ENCODE measurements around the gene AGPAT4. TPM values are rescaled to one million over a fixed set of nuclear protein-coding genes. Genes with fewer than 3 reads are reported as not detected.

Gene AGPAT4
- total and polyA plus RNA-seq, 2 of the 13 experiments (the other 11 are each of a cell fraction or from before 2014, with no cell fraction given): 0.07 to 0.13 TPM

- TF ChIP-seq, protein P1, sequence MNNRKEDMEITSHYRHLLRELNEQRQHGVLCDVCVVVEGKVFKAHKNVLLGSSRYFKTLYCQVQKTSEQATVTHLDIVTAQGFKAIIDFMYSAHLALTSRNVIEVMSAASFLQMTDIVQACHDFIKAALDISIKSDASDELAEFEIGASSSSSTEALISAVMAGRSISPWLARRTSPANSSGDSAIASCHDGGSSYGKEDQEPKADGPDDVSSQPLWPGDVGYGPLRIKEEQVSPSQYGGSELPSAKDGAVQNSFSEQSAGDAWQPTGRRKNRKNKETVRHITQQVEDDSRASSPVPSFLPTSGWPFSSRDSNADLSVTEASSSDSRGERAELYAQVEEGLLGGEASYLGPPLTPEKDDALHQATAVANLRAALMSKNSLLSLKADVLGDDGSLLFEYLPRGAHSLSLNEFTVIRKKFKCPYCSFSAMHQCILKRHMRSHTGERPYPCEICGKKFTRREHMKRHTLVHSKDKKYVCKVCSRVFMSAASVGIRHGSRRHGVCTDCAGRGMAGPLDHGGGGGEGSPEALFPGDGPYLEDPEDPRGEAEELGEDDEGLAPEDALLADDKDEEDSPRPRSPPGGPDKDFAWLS (CRISPR knock-in tag; IDR thresholded peaks at IDR 0.05; ENCODE audit: borderline replicate concordance): no peak
- TF ChIP-seq ZNF225 (CRISPR knock-in tag; IDR thresholded peaks at IDR 0.05) (no peak), CREB1 (IDR thresholded peaks at IDR 0.05) (no peak), CREB1 (CRISPR knock-in tag; IDR thresholded peaks at IDR 0.05) (no peak)
Measured at GRCh38 chr6:161150566-161150965, 123.3 kb downstream of the AGPAT4 start (continued).

GRCh38 chr6:161150136-161150535 lies 123.7 kb downstream of the AGPAT4 start:
- ATAC-seq: no peak
- H3K9ac ChIP-seq (ENCODE audit: insufficient read depth, low read depth, low read length): no peak overlapping the region
- no peaks in the 10 kb centered on the region for H4K20me1 ChIP-seq (ENCODE audit: insufficient read depth, low read length)
- H3K27me3 ChIP-seq (ENCODE audit: control insufficient read depth in 1 of 2, insufficient read depth in 2 of 2, low read length in 2 of 2): peaks cover 2 to 35% of the 10 kb centered on the region in 2 experiments; a peak in 4 of 5 replicates
- no peak overlapping the region for H3K27ac ChIP-seq (ENCODE audit: extremely low read length, insufficient read depth, low read length)
- CTCF ChIA-PET (ENCODE audit: low intra/inter-chr PET ratio, low total read pairs): no interaction called here
- no peaks in the 10 kb centered on the region for H3K9me3 ChIP-seq (ENCODE audit: low read length)
- BruUV-seq (replicated peaks): no TSS peak
- no peaks in the 10 kb centered on the region for H3K4me1 ChIP-seq (ENCODE audit: insufficient read depth, low read length)
- no peaks in the 10 kb centered on the region for H3K36me3 ChIP-seq (replicated peaks in 1 of 2; ENCODE audit: control insufficient read depth in 1 of 2, insufficient read depth in 2 of 2, low read length in 2 of 2)
- intact Hi-C loops (cut with micrococcal nuclease; ENCODE audit: unreplicated experiment) (no loop called here), in situ Hi-C loops (cut with HindIII; ENCODE audit: extremely low pct_ligation_motif_present, low pct_unique_long_range_greater_than_20kb) (no loop called here)
- DNase-seq (ENCODE audit: low spot score): no peak
- POLR2A ChIA-PET: no interaction called here
- no peak overlapping the region for H2AFZ ChIP-seq (ENCODE audit: low read length)
- WGBS (ENCODE audit: low lambda C conversion rate): 61% methylated on average over 5 of the region's 5 CpGs
- H3K4me2 ChIP-seq (ENCODE audit: low read depth, low read length): no peak overlapping the region
- H3K4me3 ChIP-seq (replicated peaks in 1 of 3; ENCODE audit: insufficient read depth in 1 of 3, low read depth in 2 of 3, low read length in 3 of 3): no peak overlapping the region
- H3K79me2 ChIP-seq (ENCODE audit: insufficient read depth, low read length): no peaks in the 10 kb centered on the region
- no peak for FAIRE-seq
- TF ChIP-seq JUNB (CRISPR knock-in tag; IDR thresholded peaks at IDR 0.05; ENCODE audit: borderline replicate concordance): no peak
- TF ChIP-seq ZNF44 (CRISPR knock-in tag; IDR thresholded peaks at IDR 0.05): no peak
- TF ChIP-seq, protein P2, sequence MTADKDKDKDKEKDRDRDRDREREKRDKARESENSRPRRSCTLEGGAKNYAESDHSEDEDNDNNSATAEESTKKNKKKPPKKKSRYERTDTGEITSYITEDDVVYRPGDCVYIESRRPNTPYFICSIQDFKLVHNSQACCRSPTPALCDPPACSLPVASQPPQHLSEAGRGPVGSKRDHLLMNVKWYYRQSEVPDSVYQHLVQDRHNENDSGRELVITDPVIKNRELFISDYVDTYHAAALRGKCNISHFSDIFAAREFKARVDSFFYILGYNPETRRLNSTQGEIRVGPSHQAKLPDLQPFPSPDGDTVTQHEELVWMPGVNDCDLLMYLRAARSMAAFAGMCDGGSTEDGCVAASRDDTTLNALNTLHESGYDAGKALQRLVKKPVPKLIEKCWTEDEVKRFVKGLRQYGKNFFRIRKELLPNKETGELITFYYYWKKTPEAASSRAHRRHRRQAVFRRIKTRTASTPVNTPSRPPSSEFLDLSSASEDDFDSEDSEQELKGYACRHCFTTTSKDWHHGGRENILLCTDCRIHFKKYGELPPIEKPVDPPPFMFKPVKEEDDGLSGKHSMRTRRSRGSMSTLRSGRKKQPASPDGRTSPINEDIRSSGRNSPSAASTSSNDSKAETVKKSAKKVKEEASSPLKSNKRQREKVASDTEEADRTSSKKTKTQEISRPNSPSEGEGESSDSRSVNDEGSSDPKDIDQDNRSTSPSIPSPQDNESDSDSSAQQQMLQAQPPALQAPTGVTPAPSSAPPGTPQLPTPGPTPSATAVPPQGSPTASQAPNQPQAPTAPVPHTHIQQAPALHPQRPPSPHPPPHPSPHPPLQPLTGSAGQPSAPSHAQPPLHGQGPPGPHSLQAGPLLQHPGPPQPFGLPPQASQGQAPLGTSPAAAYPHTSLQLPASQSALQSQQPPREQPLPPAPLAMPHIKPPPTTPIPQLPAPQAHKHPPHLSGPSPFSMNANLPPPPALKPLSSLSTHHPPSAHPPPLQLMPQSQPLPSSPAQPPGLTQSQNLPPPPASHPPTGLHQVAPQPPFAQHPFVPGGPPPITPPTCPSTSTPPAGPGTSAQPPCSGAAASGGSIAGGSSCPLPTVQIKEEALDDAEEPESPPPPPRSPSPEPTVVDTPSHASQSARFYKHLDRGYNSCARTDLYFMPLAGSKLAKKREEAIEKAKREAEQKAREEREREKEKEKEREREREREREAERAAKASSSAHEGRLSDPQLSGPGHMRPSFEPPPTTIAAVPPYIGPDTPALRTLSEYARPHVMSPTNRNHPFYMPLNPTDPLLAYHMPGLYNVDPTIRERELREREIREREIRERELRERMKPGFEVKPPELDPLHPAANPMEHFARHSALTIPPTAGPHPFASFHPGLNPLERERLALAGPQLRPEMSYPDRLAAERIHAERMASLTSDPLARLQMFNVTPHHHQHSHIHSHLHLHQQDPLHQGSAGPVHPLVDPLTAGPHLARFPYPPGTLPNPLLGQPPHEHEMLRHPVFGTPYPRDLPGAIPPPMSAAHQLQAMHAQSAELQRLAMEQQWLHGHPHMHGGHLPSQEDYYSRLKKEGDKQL (CRISPR knock-in tag; IDR thresholded peaks at IDR 0.05; ENCODE audit: low read depth): no peak
- TF ChIP-seq SIX1 (CRISPR knock-in tag; IDR thresholded peaks at IDR 0.05; ENCODE audit: borderline replicate concordance): no peak
- TF ChIP-seq, protein P3, sequence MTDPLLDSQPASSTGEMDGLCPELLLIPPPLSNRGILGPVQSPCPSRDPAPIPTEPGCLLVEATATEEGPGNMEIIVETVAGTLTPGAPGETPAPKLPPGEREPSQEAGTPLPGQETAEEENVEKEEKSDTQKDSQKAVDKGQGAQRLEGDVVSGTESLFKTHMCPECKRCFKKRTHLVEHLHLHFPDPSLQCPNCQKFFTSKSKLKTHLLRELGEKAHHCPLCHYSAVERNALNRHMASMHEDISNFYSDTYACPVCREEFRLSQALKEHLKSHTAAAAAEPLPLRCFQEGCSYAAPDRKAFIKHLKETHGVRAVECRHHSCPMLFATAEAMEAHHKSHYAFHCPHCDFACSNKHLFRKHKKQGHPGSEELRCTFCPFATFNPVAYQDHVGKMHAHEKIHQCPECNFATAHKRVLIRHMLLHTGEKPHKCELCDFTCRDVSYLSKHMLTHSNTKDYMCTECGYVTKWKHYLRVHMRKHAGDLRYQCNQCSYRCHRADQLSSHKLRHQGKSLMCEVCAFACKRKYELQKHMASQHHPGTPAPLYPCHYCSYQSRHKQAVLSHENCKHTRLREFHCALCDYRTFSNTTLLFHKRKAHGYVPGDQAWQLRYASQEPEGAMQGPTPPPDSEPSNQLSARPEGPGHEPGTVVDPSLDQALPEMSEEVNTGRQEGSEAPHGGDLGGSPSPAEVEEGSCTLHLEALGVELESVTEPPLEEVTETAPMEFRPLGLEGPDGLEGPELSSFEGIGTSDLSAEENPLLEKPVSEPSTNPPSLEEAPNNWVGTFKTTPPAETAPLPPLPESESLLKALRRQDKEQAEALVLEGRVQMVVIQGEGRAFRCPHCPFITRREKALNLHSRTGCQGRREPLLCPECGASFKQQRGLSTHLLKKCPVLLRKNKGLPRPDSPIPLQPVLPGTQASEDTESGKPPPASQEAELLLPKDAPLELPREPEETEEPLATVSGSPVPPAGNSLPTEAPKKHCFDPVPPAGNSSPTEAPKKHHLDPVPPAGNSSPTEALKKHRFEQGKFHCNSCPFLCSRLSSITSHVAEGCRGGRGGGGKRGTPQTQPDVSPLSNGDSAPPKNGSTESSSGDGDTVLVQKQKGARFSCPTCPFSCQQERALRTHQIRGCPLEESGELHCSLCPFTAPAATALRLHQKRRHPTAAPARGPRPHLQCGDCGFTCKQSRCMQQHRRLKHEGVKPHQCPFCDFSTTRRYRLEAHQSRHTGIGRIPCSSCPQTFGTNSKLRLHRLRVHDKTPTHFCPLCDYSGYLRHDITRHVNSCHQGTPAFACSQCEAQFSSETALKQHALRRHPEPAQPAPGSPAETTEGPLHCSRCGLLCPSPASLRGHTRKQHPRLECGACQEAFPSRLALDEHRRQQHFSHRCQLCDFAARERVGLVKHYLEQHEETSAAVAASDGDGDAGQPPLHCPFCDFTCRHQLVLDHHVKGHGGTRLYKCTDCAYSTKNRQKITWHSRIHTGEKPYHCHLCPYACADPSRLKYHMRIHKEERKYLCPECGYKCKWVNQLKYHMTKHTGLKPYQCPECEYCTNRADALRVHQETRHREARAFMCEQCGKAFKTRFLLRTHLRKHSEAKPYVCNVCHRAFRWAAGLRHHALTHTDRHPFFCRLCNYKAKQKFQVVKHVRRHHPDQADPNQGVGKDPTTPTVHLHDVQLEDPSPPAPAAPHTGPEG (CRISPR knock-in tag; IDR thresholded peaks at IDR 0.05): no peak
- TF ChIP-seq MEIS2 (CRISPR knock-in tag; IDR thresholded peaks at IDR 0.05): no peak

Data from HepG2 (cell line).